Measurements from ENCODE around the gene GPBP1. TPM values are rescaled to one million over a fixed set of nuclear protein-coding genes. Genes with fewer than 3 reads are reported as not detected.

Gene GPBP1
- total RNA-seq, 1 experiment from 2014 or later = 100 TPM

GRCh38 chr5:57173319-57174127, at the start of gene GPBP1 (continued):
- no peak for TF ChIP-seq ZNF425 (CRISPR knock-in tag; conservative IDR thresholded peaks at IDR 0.05)
- TF ChIP-seq SMAD4 (CRISPR knock-in tag; IDR thresholded peaks at IDR 0.05) = no peak
- no peak for TF ChIP-seq ZNF423 (CRISPR knock-in tag; IDR thresholded peaks at IDR 0.05)
- TF ChIP-seq TP53 (CRISPR knock-in tag; IDR thresholded peaks at IDR 0.05) = no peak
- TF ChIP-seq ZNF232 (CRISPR knock-in tag; IDR thresholded peaks at IDR 0.05) = no peak; the same call in 1 of the 2 replicates
- TF ChIP-seq SMAD3 (CRISPR knock-in tag; IDR thresholded peaks at IDR 0.05; ENCODE audit: borderline replicate concordance) = no peak
- no peak; the same call in 1 of the 2 replicates for TF ChIP-seq ARID4B (CRISPR knock-in tag; IDR thresholded peaks at IDR 0.05; ENCODE audit: borderline replicate concordance)
- TF ChIP-seq ZNF396 (CRISPR knock-in tag; IDR thresholded peaks at IDR 0.05; ENCODE audit: borderline replicate concordance) = no peak
- no peak for TF ChIP-seq JAZF1 (CRISPR knock-in tag; IDR thresholded peaks at IDR 0.05)
- no peak for TF ChIP-seq JUN (CRISPR knock-in tag; IDR thresholded peaks at IDR 0.05)
- TF ChIP-seq ZNF219 (CRISPR knock-in tag; IDR thresholded peaks at IDR 0.05; ENCODE audit: borderline replicate concordance) = no peak
- TF ChIP-seq STAT6 (CRISPR knock-in tag; conservative IDR thresholded peaks at IDR 0.05; ENCODE audit: low read depth) = no peak
- no peak for TF ChIP-seq NFYB (CRISPR knock-in tag; conservative IDR thresholded peaks at IDR 0.05; ENCODE audit: low read depth)
- TF ChIP-seq ZBTB43 (CRISPR knock-in tag; IDR thresholded peaks at IDR 0.05) = no peak
- peak; percentile 78; the same call in 1 of the 2 replicates for TF ChIP-seq ATF1 (CRISPR knock-in tag; IDR thresholded peaks at IDR 0.05)
- no peak for TF ChIP-seq ZNF512 (CRISPR knock-in tag; IDR thresholded peaks at IDR 0.05; ENCODE audit: borderline replicate concordance)
- no peak for TF ChIP-seq TCF7 (CRISPR knock-in tag; IDR thresholded peaks at IDR 0.05; ENCODE audit: low read depth)
- TF ChIP-seq FOXP1 (CRISPR knock-in tag; IDR thresholded peaks at IDR 0.05; ENCODE audit: borderline replicate concordance) = peak; percentile 34; the same call in 1 of the 2 replicates
- no peak for TF ChIP-seq EMX1 (CRISPR knock-in tag; IDR thresholded peaks at IDR 0.05)
- no peak for TF ChIP-seq GABPB1 (CRISPR knock-in tag; IDR thresholded peaks at IDR 0.05)
- peak; percentile 95 for TF ChIP-seq SP1 (CRISPR knock-in tag; conservative IDR thresholded peaks at IDR 0.05)
- TF ChIP-seq ATF2 (CRISPR knock-in tag; IDR thresholded peaks at IDR 0.05; ENCODE audit: borderline replicate concordance, low read depth) = no peak
- TF ChIP-seq CTCF (IDR thresholded peaks at IDR 0.05) = no peak
